H9 (cell line): ENCODE data around the gene ITIH4. TPM values are rescaled to one million over a fixed set of nuclear protein-coding genes. Genes with fewer than 3 reads are reported as not detected.

Source experiments
- DNase-seq: peaks from one replicate; pipeline ENCODE4 v3.0.0-alpha.2; 2017
- H2AFZ ChIP-seq: one replicate; pipeline ENCODE4 v1.6.1; 2013; ENCODE audit warnings: mild to moderate bottlenecking, low read length, control low read depth, moderate library complexity
- H2AK5ac ChIP-seq: 2 replicates; pipeline ENCODE4 v1.6.1; 2013; ENCODE audit warnings: low read length, control low read depth, mixed read lengths; ENCODE audit not compliant: insufficient read length
- H2BK120ac ChIP-seq: one replicate; pipeline ENCODE4 v1.6.1; 2013; ENCODE audit warnings: low read depth, mild to moderate bottlenecking, low read length, control low read depth, inconsistent platforms; ENCODE audit not compliant: poor library complexity, severe bottlenecking
- H2BK12ac ChIP-seq: 2 replicates; pipeline ENCODE4 v1.6.1; 2013; ENCODE audit warnings: low read length, control low read depth, mixed read lengths, low read depth; ENCODE audit not compliant: insufficient read length
- H2BK15ac ChIP-seq: 2 replicates; pipeline ENCODE4 v1.6.1; 2013; ENCODE audit warnings: low read depth, low read length, control low read depth
- H2BK20ac ChIP-seq: one replicate; pipeline ENCODE4 v1.6.1; 2013; ENCODE audit warnings: low read depth, mild to moderate bottlenecking, low read length, control low read depth, inconsistent platforms; ENCODE audit not compliant: poor library complexity, severe bottlenecking
- H2BK5ac ChIP-seq: 2 replicates; pipeline ENCODE4 v1.6.1; 2013; ENCODE audit warnings: low read length, control low read depth, mixed read lengths; ENCODE audit not compliant: insufficient read length
- H3K14ac ChIP-seq: 2 replicates; pipeline ENCODE4 v1.6.1; 2013; ENCODE audit warnings: low read length, control low read depth; ENCODE audit not compliant: insufficient read depth
- H3K18ac ChIP-seq: 2 replicates; pipeline ENCODE4 v1.6.1; 2013; ENCODE audit warnings: low read depth, mild to moderate bottlenecking, mixed read lengths, low read length, control low read depth; ENCODE audit not compliant: insufficient read length
- H3K23ac ChIP-seq: 2 replicates; pipeline ENCODE4 v1.6.1; 2013; ENCODE audit warnings: low read length, control low read depth, mixed read lengths, low read depth; ENCODE audit not compliant: insufficient read length
- H3K23me2 ChIP-seq: 2 replicates; pipeline ENCODE4 v1.6.1; 2013; ENCODE audit warnings: low read depth, mild to moderate bottlenecking, mixed read lengths, low read length, control low read depth; ENCODE audit not compliant: insufficient read length, poor library complexity, severe bottlenecking
- H3K27ac ChIP-seq: 2 replicates; pipeline ENCODE4 v1.5.1; 2013; ENCODE audit warnings: low read length, control low read depth, mixed read lengths, low read depth; ENCODE audit not compliant: insufficient read length
- H3K27me3 ChIP-seq: 2 replicates; pipeline ENCODE4 v1.6.1; 2013; ENCODE audit warnings: low read length, control low read depth, inconsistent platforms; ENCODE audit not compliant: insufficient read depth
- H3K4ac ChIP-seq: 2 replicates; pipeline ENCODE4 v1.6.1; 2013; ENCODE audit warnings: low read depth, mild to moderate bottlenecking, control low read depth, inconsistent platforms, low read length, moderate library complexity
- H3K4me1 ChIP-seq: 2 replicates; pipeline ENCODE4 v1.6.1; 2013; ENCODE audit warnings: low read length, control low read depth, inconsistent platforms; ENCODE audit not compliant: insufficient read depth
- H3K4me2 ChIP-seq: 2 replicates; pipeline ENCODE4 v1.6.1; 2013; ENCODE audit warnings: low read length, control low read depth, mixed read lengths; ENCODE audit not compliant: insufficient read length, insufficient read depth
- H3K56ac ChIP-seq: 2 replicates; pipeline ENCODE4 v1.6.1; 2013; ENCODE audit warnings: low read depth, mild to moderate bottlenecking, mixed read lengths, low read length, control low read depth; ENCODE audit not compliant: insufficient read length
- H3K79me1 ChIP-seq: 2 replicates; pipeline ENCODE4 v1.6.1; 2013; ENCODE audit warnings: low read depth, mild to moderate bottlenecking, moderate library complexity, low read length, control low read depth, inconsistent platforms; ENCODE audit not compliant: insufficient read depth, poor library complexity, severe bottlenecking
- H3K79me2 ChIP-seq: 2 replicates; pipeline ENCODE4 v1.6.1; 2013; ENCODE audit warnings: low read length, control low read depth, inconsistent platforms; ENCODE audit not compliant: insufficient read depth
- H3K9ac ChIP-seq: 2 replicates; pipeline ENCODE4 v1.6.1; 2013; ENCODE audit warnings: low read length, control low read depth, mixed read lengths; ENCODE audit not compliant: insufficient read length; ENCODE audit errors: extremely low read depth
- H3K9me3 ChIP-seq: one replicate; pipeline ENCODE4 v1.6.1; 2013; ENCODE audit warnings: low read depth, low read length, inconsistent platforms; ENCODE audit not compliant: control insufficient read depth
- H3T11ph ChIP-seq: one replicate; pipeline ENCODE4 v1.6.1; 2013; ENCODE audit warnings: mild to moderate bottlenecking, low read length, control low read depth, inconsistent platforms
- H4K20me1 ChIP-seq: one replicate; pipeline ENCODE4 v1.6.1; 2013; ENCODE audit not compliant: control insufficient read depth, insufficient read length, insufficient read depth
- H4K5ac ChIP-seq: 2 replicates; pipeline ENCODE4 v1.6.1; 2013; ENCODE audit warnings: low read depth, mild to moderate bottlenecking, mixed read lengths, low read length, control low read depth; ENCODE audit not compliant: insufficient read length
- H4K8ac ChIP-seq: replicated peaks from 2 replicates; pipeline ENCODE4 v1.6.1; 2013; ENCODE audit warnings: low read length, control low read depth, mixed read lengths, low read depth; ENCODE audit not compliant: insufficient read length
- H4K91ac ChIP-seq: 2 replicates; pipeline ENCODE4 v1.6.1; 2013; ENCODE audit warnings: low read depth, mild to moderate bottlenecking, moderate library complexity, mixed read lengths, low read length, control low read depth; ENCODE audit not compliant: insufficient read length
- H3K27ac Mint-ChIP-seq, 3 experiments: 2 replicates in 2 of 3; 3 replicates in 1 of 3; pipeline ENCODE4 v1.8.0; 2020 to 2021; ENCODE audit warnings: mixed read lengths in 3 of 3, mild to moderate bottlenecking in 1 of 3, moderate library complexity in 1 of 3
- H3K27me3 Mint-ChIP-seq: 2 replicates; pipeline ENCODE4 v1.8.0; 2021; ENCODE audit warnings: low read depth, mild to moderate bottlenecking, moderate library complexity, mixed read lengths
- H3K36me3 Mint-ChIP-seq, 3 experiments: 2 replicates in 2 of 3; 3 replicates in 1 of 3; pipeline ENCODE4 v1.8.0; 2020 to 2021; ENCODE audit warnings: low read depth in 3 of 3, mixed read lengths in 3 of 3; ENCODE audit not compliant: insufficient read depth in 1 of 3
- H3K4me1 Mint-ChIP-seq, 2 experiments: 2 replicates each; pipeline ENCODE4 v1.8.0; 2020; ENCODE audit warnings: mixed read lengths in 2 of 2
- H3K4me3 Mint-ChIP-seq, 2 experiments: 2 replicates in 1 of 2; 3 replicates in 1 of 2; pipeline ENCODE4 v1.8.0; 2020 to 2021; ENCODE audit warnings: mild to moderate bottlenecking in 2 of 2, mixed read lengths in 2 of 2, moderate library complexity in 1 of 2
- H3K9me3 Mint-ChIP-seq, 2 experiments: 2 replicates in 1 of 2; 3 replicates in 1 of 2; pipeline ENCODE4 v1.8.0; 2020; ENCODE audit warnings: mild to moderate bottlenecking in 2 of 2, mixed read lengths in 2 of 2, moderate library complexity in 1 of 2
- CTCF ChIP-seq: fragments of 200-600 bp; sonication (generic); conservative IDR thresholded peaks from 3 replicates; pipeline ENCODE4 v1.8.0; 2021; ENCODE audit warnings: antibody characterized with exemption, mild to moderate bottlenecking
- WGBS: extraction: QIAGEN DNeasy Blood & Tissue Kit; methylation state at CpG from one replicate; pipeline ENCODE4 v1.1.7; 2013; ENCODE audit warnings: missing lambda C conversion rate, low lambda C conversion rate, mixed read lengths; ENCODE audit not compliant: insufficient read length; ENCODE audit errors: extremely low coverage; 5-methylcytosine and 5-hydroxymethylcytosine counted together
- total RNA-seq: library from RNA; stranded (reverse); gene quantifications from 2 replicates; pipeline ENCODE4 v1.2.1, GENCODE V29; 2021

The ITIH4 gene
- total RNA-seq, 1 experiment from 2014 or later = 3.0 TPM

- peaks cover 12 to 14% of the 10 kb centered on the region in 2 experiments for H3K4me1 Mint-ChIP-seq
- Histone ChIP-seq H2BK20ac (no peak overlapping the region), H4K8ac (no peak overlapping the region), H3K23me2 (no peaks in the 10 kb centered on the region), H3K14ac (no peak overlapping the region), H3T11ph (no peak overlapping the region), H2BK5ac (no peak overlapping the region), H2BK15ac (no peak overlapping the region), H3K23ac (no peak overlapping the region), H4K20me1 (no peaks in the 10 kb centered on the region), H2BK120ac (no peak overlapping the region), H3K4ac (no peak overlapping the region), H3K27ac (no peak overlapping the region), H4K5ac (no peak overlapping the region), H3K4me1 (0 out of 2 replicates have a peak, but pooled peaks cover 4% of the 10 kb centered on the region), H3K79me1 (no peaks in the 10 kb centered on the region), H3K79me2 (no peaks in the 10 kb centered on the region), H2AFZ (no peak overlapping the region), H3K4me2 (no peak overlapping the region), H2BK12ac (no peak overlapping the region), H3K9ac (no peak overlapping the region), H3K56ac (no peak overlapping the region), H2AK5ac (no peak overlapping the region), H3K9me3 (no peaks in the 10 kb centered on the region), H3K27me3 (no peaks in the 10 kb centered on the region), H4K91ac (no peak overlapping the region), H3K18ac (no peak overlapping the region)
- WGBS = no CpG with 5 or more reads among the region's 2 CpGs
- H3K27me3 Mint-ChIP-seq = no peaks in the 10 kb centered on the region
- no peak overlapping the region for H3K4me3 Mint-ChIP-seq
- no peaks in the 10 kb centered on the region for H3K9me3 Mint-ChIP-seq
- DNase-seq = no peak
- TF ChIP-seq CTCF = no peak
- H3K36me3 Mint-ChIP-seq = no peaks in the 10 kb centered on the region; a peak in 1 of 7 replicates
- no peak overlapping the region; a peak in 1 of 7 replicates for H3K27ac Mint-ChIP-seq
Measured at GRCh38 chr3:52819936-52820335, 10.5 kb downstream of the ITIH4 start.
